GM21367 (cell line): Measurements from ENCODE around the gene CLEC6A.
"Not testable (repeated sequence)": the region's sequence is repeated elsewhere in the genome, so short reads cannot be mapped to it uniquely, and the experiment has no call there.

Source experiments
- ATAC-seq: cut with Tn5 transposase; IDR thresholded peaks from one replicate; pipeline ENCODE4 v1.9.1; 2021; ENCODE audit not compliant: unreplicated experiment

The CLEC6A gene

GRCh38 chr12:8493084-8493483, 37.3 kb downstream of the CLEC6A start:
- peak; percentile 95 for ATAC-seq

GRCh38 chr12:8495671-8496070, 39.9 kb downstream of the CLEC6A start:
- not testable (repeated sequence) for ATAC-seq

- not testable (repeated sequence) for ATAC-seq
Measured at GRCh38 chr12:8496074-8496473, 40.3 kb downstream of the CLEC6A start.

GRCh38 chr12:8499616-8500015, 43.9 kb downstream of the CLEC6A start:
- ATAC-seq = no peak

- ATAC-seq = no peak
Measured at GRCh38 chr12:8501720-8502119, 46.0 kb downstream of the CLEC6A start.

- ATAC-seq = no peak
Measured at GRCh38 chr12:8504351-8504750, 48.6 kb downstream of the CLEC6A start.

GRCh38 chr12:8507596-8507995, 51.8 kb downstream of the CLEC6A start:
- ATAC-seq = no peak

GRCh38 chr12:8508223-8508622, 52.5 kb downstream of the CLEC6A start:
- no peak for ATAC-seq

GRCh38 chr12:8508910-8509841, 53.4 kb downstream of the CLEC6A start:
- ATAC-seq = no peak

- ATAC-seq = no peak
Measured at GRCh38 chr12:8513256-8513655, 57.5 kb downstream of the CLEC6A start, which contains the start of gene CLEC4D. CLEC4D (plus strand) TSS chr12:8513503; CDS start chr12:8513733, 230 bp downstream.

GRCh38 chr12:8517971-8518370, 62.2 kb downstream of the CLEC6A start:
- ATAC-seq = no peak

- ATAC-seq = no peak
Measured at GRCh38 chr12:8519171-8519570, 63.4 kb downstream of the CLEC6A start.

- no peak for ATAC-seq
Measured at GRCh38 chr12:8527250-8528130, 71.7 kb downstream of the CLEC6A start.
